Stimulated activated CD4-positive, alpha-beta T cell treated with anti-CD3 and anti-CD28 coated beads, Interleukin-1b, Interleukin-23, amount 100 ng/mL, for 24 hours (primary cell): ENCODE data around the gene AJUBA.
"Not testable (repeated sequence)": the region's sequence is repeated elsewhere in the genome, so short reads cannot be mapped to it uniquely, and the experiment has no call there.

Experiments used
- DNase-seq, 4 experiments: peaks; one replicate each; pipeline ENCODE4 v3.0.0-alpha.2; 2020; ENCODE audit warnings: low read depth in 4 of 4, low spot score in 1 of 4

AJUBA gene

DNA sequence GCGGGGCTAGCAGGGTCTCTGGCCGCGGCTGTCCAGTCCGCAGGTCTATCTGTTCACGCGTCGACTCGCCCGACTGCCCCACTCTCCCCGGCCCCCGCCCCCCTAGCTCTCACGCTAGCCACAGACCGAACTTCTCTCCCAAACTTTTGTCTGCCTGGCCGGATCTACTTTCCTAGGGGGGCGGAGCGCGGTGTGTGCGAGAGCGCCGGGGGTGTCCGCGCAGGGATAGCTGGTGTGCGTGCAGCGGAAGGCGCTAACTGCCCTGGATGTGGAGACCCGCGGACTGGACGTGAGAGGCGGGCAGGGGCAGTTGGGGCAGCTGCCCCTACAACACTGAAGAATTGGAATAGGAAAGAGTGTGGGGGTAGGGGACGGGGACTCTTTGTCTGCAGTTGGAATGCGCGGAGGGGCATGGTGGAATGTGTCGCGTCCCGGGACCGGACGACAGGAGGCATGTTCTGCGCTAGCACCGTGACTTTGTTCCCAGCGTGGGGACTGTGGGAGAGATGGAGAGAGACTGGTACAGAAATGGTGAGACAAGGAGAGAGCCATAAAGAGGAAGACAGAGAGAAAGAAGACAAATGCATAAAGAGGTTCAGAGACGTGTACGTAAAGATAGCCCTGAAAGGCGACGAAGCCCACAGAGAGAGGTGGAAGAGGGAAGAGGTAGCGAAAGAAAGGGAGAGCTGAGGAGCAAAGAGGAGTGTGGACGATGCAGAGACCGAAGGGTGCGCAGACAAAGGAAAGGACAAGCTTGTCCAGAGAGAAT is at the start of gene AJUBA:
TSS of gene AJUBA (minus strand) at position 75 of the 769 bp plus-strand sequence. CDS start 285 bp downstream, outside the sequence.
- DNase-seq: peak; percentile 49 to 74 (median 60)

DNA sequence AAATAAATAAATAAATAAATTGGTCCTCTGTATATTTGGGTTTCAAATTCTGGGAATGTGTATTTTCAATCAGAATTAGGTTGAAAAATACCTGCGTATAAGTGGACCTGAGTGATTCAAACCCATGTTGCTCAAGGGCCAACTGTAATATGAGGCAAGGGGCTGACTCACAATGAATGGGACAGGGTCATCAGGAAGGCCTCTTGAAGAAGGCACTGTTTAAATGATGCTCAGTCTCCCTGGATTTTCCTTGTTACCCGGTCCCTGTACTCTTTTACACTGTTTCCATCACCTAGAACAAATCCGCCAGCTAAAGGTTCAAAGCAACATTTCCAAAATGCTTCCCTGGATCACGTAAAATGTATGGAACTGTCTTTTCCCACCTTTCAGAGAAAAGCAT is 48.6 kb upstream of the AJUBA start:
- DNase-seq: no peak

GRCh38 chr14:23028799-23029198 is 46.4 kb upstream of the AJUBA start:
- no peak for DNase-seq

DNA sequence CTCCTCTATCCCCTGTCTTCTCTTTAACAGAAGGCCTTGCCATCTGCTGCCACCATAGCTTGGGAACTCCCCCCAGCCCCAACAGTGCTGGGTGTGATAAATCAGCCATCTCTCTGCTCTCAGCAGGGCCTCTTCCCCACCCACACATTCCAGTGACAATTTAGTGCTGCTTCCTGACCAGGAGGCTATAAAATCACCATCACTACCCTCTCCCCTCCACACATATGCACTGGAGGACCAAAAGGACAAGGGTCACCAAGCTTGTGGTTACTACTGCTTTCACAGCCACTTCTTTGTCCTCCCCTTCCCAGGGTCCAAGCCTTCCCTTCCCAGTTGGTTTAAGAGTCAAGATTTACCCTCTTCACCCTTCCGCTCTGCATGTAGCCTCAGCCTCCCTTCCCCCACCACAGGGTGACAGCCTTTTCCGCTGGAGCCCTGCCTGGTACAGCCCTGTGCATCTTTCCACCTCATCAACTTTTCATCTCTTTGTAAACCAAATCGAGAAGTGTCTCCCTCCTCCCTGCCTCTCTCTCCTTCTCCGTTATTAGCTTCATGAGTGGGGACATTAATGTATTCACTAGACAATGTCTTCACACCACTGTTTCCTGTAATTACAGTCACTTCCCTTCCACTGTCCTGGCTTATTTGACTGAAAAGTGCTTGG is 42.9 kb upstream of the AJUBA start:
- DNase-seq: no peak

DNA sequence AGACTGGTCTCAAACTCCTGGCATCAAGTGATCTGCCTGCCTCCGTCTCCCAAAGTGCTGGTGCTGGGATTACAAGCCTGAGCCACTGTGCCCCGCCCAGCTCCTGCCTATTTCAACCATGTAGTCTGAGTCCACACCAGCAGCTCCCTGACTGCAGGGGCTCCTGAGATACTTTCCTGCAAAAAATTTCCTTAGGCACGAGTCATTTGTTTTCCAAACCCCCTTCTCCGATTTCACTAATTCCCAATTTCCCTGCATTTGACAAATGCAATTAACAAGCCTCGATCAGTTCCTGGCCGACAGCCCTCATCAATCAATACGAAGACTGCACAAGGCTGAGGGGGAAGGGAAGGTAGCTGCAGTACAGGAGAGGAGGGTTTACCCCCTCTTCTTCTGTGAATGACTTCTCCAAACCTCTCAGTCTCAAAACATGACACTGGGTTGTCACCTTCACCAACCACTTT is 42.3 kb upstream of the AJUBA start:
- DNase-seq: no peak

- no peak for DNase-seq
These were observed 41.4 kb upstream of the AJUBA start for GRCh38 chr14:23023795-23024152.

GRCh38 chr14:23023022-23023794 is 40.9 kb upstream of the AJUBA start:
- DNase-seq: no peak

DNA sequence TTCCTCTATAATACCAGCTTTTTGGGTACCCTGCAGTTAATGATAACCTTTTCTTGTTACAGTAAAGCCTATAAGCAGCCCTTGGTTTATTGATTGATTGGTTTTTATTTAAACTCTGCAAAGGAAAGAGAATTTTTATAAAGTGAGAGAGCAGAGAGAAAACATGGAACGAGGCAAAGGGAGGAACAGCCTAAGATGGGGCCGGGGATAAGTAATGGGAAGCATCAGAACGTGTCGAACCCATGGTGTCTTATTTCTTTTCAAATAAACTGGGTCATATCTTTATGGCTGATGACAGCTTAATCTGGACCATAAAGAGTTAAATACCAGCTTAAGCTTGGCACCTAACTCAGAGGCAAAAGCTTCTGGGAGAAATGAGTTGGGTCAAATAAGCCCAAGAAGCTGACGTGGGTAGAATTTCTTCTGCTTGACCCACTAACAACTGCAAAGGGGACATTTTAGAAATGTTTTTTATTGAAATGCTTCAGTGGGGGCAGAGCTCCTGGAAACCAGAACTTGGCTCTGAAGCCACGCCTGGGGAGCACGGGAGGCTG is 39.6 kb upstream of the AJUBA start:
- no peak for DNase-seq

GRCh38 chr14:23021434-23021833 is 39.1 kb upstream of the AJUBA start:
- no peak for DNase-seq

GRCh38 chr14:23020143-23021128 is 38.1 kb upstream of the AJUBA start:
- DNase-seq: no peak

DNA sequence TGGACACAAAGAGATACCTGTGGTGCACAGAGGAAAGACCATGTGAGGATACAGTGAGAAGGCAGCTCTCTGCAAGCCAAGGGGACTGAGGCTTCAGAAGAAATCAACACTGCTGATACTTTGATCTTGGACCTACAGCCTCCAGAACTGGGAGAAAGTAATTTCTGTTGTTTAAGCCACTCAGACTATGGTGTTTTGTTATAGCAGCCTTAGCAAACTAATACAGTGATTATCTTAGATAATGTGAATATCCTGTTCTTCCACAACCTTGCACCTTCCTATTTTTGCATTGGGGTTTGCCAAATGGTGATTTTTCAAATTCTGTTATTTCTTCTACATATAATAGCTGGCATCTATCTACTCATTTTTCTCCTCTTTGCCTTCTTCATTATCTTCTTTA is 35.8 kb upstream of the AJUBA start:
- DNase-seq: no peak

DNA sequence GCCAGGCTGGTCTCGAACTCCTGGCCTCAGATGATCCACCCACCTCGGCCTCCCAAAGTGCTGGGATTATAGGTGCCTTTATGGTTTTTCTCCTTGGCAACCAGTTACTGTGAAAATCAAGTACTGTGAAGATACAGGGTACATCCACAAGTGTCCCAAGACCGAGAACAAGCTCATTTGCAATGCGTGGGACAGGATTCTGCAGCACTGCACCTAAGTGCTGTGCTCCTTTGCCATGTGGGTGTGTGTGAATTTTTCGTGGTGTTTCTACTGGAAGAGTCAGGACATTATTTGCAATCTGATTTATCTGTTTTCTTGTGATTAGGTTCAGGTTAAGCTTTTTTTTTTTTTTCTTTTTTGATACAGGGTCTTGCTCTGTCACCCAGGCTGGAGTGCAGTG is 34.7 kb upstream of the AJUBA start:
- no peak for DNase-seq

- DNase-seq: no peak
These were observed 33.3 kb upstream of the AJUBA start for GRCh38 chr14:23015618-23016017.

- not testable (repeated sequence) for DNase-seq
These were observed 31.4 kb upstream of the AJUBA start for GRCh38 chr14:23013749-23014054.

DNA sequence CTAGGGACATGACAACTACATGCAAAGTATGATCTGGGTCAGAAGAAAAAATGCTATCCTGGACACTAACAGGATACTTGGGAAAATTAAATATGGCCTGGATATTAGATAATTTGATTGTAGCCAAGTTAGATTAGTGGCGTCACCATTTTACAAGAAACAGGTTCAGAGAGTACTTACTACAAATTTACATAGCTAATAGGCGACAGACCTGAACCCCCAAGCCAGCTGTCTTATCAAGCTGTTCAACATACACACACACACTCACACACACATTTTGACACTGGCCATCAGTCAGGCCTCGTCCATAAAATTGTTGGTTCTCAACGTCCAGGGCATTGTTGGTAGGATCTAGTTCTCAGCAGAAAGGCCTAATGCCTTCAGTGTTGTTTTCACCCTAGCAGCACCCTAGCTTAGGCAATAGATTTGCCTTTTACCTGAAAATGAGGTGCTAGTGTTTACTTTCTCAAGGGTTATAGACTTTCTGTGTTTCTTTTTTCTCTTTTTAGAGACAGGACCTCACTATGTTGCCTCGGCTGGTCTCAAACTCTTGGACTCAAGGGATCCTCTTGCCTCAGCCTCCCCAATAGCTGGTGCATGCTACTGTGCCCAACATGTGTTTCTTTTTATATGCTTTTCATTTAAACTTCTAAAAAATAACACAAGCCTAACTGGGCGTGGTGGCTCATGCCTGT is 30.9 kb upstream of the AJUBA start:
- no peak for DNase-seq

- DNase-seq: peak; percentile 56 to 85 (median 65)
These were observed 27.8 kb upstream of the AJUBA start, which contains the start of gene C14orf93 for GRCh38 chr14:23009939-23010726. Gene C14orf93 (minus strand): TSS chr14:23010143. CDS start chr14:22999023, 11,120 bp downstream.

DNA sequence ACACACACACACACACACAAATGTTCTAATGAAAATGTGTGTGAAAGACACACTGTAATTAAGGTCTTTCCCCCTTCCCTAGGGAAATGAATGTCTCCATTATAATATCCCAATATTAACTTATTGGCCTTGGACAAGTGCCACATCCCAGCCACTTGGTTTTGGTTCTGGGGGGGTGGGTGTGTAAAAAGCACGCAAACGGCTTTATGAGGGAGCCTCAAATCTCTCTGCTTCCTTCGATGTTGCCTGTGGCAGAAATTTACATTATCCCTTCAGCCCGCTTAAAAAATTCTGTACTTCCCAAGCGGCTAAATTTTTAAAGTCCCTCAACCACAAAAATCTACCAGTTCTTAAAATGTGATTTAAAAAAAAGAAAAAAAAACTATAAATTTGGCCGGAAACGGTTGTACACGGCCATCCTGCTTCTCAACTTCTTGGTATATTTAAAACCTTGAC is 27.2 kb upstream of the AJUBA start:
- DNase-seq: no peak

DNA sequence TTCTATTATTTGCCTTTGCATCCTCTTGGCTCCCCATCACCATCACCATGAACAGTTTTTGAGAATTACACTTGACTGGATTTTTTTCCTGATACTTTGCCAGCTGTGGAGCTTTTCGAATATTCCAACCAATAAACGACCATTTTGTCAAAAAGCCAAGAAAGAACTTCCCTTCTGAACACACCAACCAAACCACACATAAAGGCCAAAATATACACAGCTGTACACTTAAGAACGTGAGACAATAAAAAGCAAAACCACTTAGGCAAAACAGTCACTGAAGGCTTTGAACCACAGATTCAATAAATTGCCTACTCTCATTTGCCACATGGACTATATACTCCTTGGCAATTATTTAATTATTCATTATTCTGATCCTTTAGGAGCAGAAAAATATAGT is 26.5 kb upstream of the AJUBA start:
- DNase-seq: no peak
